Astrocyte (in vitro differentiated cells and primary cell): ENCODE measurements around the gene MAST3.

Experiments
- EZH2 ChIP-seq: IDR thresholded peaks from 2 replicates; pipeline ENCODE4 v1.6.1; 2012; ENCODE audit warnings: mild to moderate bottlenecking, low read length, inconsistent platforms; ENCODE audit not compliant: insufficient read depth
- TF ChIP-seq, protein P1 (sequence below): IDR thresholded peaks from 2 replicates; pipeline ENCODE4 v1.5.1; 2011; ENCODE audit warnings: low read depth, mild to moderate bottlenecking, inconsistent platforms, low read length, moderate library complexity; ENCODE audit not compliant: insufficient read depth

GRCh38 chr19:18147396-18147795 is 49.8 kb downstream of the MAST3 start:
- TF ChIP-seq, protein P1, sequence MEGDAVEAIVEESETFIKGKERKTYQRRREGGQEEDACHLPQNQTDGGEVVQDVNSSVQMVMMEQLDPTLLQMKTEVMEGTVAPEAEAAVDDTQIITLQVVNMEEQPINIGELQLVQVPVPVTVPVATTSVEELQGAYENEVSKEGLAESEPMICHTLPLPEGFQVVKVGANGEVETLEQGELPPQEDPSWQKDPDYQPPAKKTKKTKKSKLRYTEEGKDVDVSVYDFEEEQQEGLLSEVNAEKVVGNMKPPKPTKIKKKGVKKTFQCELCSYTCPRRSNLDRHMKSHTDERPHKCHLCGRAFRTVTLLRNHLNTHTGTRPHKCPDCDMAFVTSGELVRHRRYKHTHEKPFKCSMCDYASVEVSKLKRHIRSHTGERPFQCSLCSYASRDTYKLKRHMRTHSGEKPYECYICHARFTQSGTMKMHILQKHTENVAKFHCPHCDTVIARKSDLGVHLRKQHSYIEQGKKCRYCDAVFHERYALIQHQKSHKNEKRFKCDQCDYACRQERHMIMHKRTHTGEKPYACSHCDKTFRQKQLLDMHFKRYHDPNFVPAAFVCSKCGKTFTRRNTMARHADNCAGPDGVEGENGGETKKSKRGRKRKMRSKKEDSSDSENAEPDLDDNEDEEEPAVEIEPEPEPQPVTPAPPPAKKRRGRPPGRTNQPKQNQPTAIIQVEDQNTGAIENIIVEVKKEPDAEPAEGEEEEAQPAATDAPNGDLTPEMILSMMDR: no peak
- TF ChIP-seq EZH2: no peak
